Activated CD4-positive, CD25-positive, alpha-beta regulatory T cell treated with anti-CD3 and anti-CD28 coated beads, Interleukin-2, amount 50 U/mL, for 16 hours (primary cell): ENCODE measurements around the gene NR6A1.
A peak's percentile ranks its signal among the peaks of the same experiment; 100 is the strongest.

Experiments used
- DNase-seq: peaks from one replicate; pipeline ENCODE4 v3.0.0-alpha.2; 2020; ENCODE audit warnings: low read depth, low spot score

Gene NR6A1

DNA sequence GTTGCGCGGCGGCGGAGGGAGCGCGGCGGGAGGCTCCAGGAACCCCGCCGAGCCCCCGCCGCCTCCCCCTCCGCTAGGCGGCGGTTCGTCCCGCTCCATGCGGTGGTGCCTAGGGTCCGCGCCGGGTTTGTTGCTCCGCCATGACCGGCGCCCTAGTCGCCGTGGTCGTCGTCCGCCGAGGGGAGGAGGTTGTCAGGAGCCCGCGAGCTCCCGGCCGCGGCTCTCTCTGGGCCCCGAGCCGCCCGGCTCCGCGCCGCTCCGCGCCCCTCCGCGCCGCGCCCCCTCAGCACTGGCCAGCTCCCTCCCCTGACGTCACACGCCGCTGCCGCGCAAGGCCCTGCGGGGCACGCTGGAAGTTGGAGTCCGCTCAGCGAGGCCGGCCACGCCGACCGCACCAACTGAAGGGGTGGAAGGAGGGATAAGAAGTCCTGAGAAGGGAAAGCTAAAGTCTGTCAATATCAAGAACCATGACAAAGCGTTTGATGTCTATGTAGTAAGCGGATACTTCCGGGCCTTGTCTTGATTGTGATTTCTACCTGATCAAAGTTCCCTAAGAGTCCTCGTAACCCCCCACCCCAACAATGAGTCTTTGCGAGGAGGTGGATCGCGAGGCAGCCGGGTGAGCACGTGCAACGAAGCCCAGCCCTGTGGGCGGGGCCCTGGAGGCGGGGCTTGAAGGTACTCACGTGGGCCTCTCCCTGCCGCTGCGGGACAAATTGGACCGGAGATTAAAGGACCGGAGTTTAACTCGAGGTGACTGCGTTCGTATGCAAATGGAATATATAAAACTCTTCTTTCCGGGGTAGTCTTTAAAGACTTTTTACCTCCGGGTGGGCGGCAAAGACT, at the start of gene NR6A1:
Gene NR6A1 (minus strand): TSS at position 291 of the 846 bp plus-strand sequence.
- DNase-seq = peak; percentile 84

DNA sequence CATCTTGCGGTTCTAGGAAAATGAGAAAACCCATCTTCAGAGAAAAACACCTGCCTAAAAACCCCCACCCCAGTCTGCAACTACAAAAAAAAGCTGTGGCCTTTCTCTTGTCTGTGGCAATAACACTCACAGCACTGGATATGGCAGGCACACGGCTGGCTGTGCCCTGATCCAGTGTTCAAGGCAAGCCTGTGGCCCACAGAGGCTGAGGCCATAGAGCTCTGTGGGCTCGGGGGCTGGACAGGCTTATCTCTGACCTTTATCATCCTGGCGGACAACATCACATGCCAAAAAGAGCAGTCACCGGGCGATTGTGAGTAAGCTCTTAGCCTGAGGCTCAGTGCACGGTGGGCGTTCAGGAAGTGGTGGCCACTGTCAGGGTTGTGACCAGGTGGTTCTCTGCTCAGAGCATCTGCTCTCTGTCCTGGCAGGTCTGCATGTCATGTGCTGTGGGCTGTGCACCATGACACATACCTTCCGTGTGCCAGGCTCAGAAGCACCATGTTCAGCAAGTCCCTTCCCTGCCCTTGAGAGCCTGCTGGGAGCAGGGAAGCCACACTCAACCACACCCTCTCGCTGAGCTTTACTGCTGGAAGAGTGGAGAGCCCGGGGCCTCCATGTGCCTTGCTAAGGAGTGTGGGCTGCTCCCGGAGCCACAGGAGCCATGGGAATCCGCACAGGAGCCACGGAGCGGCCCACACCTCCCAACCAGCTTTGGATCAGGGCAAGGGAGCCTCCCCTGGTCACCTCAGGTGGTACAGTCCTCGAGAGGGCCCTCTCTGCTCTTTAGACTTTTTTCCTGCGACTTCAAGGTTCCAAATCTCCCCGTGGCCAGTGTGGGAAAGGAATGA, 47.5 kb upstream of the NR6A1 start:
- no peak for DNase-seq

DNA sequence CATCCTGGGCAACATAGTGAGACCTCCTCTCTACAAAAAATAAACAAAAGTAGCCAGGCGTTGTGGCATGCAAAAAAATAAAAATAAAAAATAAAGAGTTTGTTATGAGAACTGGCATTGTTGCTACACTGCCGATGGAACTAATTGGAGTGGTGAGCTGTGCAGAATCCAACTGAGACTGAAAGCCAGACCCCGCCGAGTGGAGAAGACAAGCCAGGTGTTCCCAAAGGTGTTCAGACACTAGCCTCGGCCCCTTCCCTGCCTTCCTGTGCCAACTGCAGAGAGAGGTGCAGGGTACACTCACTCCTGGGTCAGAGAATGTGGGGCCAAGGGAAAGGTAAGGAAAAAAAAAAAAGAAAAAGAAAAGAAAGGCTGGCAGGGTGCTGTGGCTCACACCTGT, 44.5 kb upstream of the NR6A1 start:
- DNase-seq = no peak

DNA sequence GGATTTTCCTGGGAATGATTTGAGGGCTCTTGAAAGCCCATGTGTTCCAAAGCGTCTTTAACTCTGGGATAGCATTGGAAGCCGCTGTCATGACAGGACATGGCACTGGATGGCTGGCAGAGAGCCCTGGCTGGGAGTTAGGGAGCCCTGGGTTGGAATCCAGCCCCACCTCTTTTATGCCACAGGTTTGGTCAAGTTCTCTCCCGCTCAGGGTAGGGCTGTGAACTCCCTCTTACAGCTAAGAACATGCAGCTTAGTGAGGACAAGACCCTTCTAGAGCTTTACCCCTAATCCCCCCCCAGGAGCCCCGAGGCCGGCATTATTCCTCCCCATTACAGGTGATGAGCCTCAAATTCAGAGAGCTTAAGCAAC, 43.0 kb upstream of the NR6A1 start:
- DNase-seq = no peak

DNA sequence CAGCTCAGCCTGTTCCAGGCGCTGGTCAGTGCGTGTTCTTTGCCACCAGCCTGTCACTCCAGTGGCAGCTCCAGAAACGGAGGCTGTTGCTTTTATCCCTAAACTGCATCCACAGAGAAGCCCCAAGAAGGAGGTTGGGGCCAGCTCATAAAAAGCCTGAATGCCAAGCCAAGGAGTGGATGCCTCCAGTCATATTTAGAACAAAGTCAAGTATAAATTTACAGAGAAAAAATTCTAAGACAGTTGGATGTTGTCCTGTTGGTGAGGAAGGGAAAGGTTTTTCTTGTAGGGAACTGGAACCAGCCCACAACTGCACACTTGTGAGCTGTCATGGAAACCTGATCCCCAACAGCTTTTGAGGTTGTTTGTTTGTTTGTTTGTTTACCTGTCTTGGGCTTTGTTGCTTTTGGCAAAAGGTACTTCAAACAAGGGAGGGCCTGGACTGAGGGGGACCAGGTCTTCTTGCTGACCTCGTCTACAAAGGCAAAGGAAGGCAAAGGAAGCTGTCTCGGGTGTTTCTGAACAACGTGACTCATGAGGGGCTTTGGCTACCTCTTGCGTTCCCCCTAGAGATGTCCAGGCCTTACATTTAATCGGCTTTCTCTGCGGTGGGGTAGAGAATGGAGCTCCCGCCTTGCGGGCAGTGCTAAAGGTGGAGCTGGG, 42.5 kb upstream of the NR6A1 start:
- no peak for DNase-seq

DNA sequence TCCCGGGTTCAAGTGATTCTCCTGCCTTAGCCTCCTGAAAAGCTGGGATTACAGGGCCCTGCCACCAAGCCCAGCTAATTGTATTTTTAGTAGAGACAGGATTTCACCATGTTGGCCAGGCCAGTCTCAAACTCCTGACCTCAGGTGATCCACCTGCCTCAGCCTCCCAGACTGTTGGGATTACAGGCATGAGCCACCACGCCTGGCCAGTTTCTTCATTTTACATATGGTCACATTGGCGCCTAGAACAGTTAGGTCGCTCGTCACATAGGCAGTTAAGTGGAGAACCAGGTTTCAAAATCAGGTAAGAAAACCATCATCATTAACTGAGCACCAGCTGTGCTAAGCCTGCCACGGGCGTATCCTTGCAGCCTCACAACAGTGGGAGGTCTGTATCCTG, 41.9 kb upstream of the NR6A1 start:
- DNase-seq = no peak

DNA sequence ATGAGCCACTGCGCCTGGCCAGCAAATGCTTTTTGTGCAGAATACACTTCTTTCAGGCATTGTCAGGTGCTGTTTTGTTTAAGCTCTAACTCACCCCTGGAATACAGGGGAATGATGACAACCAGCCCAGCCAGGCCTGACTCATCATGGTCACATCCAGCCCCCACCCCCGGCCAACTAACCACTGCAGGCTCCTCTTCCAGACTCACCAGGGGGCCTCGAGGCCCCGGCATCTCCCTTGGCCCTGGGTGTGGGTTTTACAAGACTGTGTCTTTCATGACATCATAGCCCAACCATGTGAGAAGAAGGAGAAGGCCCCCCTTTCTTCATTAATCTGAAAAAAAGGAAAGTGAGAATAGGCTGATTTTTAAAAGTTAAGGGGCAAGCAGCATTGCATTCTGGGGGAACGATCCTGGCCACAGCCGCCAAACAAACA, 41.3 kb upstream of the NR6A1 start:
- no peak for DNase-seq

DNA sequence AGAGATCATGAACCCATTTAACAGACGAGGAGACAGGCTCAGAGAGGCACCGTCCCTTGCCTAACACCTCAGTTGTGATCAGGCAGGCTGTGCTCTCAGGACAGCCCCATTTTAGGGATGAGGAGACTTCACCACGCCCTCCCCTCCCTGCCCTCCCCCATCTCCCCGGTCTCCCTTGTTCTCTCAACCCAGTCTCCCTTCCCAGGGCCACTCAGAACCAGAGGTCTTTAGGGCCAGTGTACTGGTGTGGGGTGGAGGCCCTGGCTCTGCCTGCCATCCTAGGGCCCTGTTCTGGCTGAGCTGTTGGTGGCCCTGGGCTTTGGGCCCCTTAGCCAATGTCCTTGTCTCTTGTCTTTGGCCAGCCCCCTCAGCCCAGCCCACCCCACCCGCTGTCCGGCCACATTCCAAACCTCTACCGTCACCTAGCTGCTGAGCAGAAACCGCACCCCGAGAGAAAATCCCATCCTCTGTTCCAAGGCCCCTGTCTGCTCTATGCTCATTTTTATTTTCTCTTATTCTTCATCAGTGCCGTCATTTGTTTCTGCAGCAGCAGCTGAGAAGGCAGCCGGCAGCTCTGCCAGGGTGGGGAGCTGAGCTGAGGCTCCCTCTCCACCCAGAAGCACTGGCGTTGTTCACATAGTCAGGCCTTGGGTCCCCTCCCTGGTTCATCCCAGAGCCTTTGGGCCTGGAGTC, 39.7 kb upstream of the NR6A1 start:
- DNase-seq = no peak

DNA sequence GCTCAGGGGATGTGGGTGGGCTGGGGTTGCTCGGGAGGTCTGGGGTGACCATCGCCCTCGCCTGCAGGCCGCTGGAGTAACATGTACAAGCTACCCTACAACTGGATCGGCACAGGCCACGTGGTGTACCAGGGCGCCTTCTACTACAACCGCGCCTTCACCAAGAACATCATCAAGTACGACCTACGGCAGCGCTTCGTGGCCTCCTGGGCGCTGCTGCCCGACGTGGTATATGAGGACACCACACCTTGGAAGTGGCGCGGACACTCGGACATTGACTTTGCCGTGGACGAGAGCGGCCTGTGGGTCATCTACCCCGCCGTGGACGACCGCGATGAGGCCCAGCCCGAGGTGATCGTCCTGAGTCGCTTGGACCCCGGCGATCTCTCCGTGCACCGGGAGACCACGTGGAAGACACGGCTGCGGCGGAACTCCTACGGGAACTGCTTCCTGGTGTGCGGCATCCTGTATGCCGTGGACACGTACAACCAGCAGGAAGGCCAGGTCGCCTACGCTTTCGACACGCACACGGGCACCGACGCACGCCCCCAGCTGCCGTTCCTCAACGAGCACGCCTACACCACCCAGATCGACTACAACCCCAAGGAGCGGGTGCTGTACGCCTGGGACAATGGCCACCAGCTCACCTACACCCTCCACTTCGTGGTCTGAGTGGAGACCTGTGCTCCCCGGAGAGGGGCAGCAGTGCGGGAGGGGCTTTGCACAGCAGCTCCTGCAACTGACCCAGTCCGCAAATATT, 38.8 kb upstream of the NR6A1 start:
- DNase-seq = no peak

DNA sequence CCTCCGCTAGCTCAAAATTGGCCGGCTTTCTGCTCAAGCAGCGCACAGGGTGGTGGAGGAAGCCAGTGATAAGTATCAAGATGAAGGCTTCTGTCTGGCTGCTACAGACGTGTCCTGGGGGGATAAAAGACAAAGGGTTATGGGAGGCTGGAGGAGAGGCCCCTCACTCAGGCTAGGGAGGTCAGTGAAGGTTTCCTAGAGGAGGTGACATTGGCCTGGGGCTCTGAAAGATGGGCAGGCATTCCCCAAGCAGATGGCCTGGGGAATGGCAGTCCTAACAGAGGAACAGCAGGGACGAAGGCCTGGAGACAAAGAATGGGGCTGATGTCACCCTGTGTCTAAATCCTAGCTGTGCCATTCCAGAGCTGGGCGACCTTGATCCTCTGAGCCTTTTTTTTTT, 38.1 kb upstream of the NR6A1 start:
- DNase-seq = no peak

DNA sequence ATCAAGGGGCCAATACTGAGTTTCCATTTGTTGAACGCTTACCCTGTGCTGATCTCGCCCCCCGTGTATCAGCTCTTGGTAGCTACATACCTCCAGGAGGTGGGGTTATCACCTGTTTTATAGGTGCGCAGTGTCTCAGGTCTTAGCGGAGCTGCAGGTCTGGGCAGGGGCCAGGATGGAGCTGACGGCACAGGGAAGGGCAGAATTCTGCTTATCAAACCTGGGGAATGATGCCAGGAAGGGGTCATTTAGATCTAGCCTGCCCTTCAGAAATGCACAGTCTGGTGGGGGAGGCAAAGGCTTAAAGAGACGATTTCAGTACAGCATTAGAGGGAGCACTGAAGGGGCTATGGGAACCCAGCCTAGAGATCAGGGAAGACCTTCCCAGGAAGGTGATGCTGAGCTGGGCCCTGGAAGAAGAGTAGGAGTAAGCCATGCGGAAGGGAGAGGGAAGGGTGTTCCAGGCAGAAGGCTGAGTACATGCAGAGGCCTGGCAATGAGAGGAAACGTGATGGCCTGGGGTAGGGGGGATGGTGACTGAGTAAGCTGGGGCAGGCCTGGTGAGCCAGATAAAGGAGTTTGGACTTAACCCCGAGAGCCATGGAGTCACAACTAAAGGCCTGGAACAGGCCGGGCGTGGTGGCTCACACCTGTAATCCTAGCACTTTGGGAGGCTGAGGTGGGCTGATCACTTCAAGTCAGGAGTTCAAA, 37.3 kb upstream of the NR6A1 start:
- no peak for DNase-seq

DNA sequence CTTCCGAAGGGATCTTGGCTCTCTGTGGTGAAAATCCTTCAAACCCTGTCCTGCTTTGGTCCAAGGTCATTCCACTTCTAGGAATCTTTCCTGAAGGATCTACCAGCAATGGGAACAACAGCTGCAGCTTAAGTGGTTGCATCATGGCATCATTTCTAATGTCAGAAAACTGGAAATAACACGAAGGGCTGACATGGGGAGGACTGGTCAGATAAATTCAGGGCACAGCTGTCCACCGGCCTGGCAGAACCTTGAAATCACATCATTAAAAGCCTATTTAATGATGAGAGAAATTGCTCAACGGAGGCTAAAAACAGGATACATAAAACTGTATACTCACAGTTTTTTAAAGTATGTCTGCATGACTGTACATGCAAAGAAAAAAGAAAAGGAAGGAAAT, 34.1 kb upstream of the NR6A1 start:
- no peak for DNase-seq

DNA sequence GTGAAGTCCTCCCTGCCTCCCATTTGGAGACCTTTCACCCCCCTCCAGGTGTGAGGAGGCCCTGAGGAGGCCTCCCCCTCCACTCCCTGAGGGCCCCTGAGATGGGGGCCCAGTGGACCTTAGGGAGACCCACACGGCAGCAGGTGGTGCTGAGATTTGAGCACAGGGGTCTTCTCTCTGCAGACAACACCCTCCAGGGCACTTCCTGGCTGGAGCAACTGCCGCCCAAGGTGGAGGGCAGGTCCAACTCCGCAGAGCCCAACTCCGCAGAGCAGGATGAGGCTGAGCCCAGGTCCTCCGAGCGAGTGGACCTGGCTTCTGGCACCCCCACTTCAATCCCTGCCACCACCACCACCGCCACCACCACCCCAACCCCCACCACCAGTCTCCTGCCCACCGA, 32.8 kb upstream of the NR6A1 start:
- no peak for DNase-seq

DNA sequence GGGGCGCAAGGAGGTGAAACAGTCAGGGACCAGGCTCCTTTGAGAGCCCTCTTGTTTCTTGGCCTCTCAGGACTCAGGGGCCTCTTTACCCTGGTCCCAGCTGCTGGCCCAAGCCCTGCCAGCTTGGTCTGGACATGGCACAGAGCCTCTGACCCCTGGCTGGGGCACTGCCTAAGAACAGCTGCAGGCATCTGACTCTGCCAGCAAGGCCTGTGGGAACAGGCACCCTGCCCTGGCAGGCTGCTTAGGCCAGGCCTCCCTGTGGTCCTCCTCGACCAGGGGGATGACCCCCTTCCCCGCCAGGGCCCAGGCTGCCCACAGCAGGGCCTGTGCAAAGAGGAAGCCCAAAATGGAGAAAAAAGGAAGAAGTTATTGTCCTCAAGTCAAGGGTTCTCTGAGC, 31.3 kb upstream of the NR6A1 start:
- no peak for DNase-seq

DNA sequence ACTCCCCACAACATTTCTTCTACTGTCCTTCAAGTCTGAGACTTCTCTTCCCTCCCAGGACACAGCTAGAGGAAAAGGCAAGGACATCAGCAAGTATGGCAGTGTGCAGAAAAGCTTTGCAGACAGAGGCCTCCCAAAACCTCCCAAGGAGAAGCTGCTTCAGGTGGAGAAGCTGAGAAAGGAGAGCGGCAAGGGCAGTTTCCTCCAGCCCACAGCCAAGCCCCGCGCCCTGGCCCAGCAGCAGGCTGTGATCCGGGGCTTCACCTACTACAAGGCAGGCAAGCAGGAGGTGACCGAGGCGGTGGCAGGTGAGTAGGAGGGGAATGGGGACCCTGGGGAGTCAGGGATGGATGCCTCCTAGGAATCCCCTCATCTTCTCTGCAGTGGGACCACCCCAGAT, 30.2 kb upstream of the NR6A1 start:
- no peak for DNase-seq

DNA sequence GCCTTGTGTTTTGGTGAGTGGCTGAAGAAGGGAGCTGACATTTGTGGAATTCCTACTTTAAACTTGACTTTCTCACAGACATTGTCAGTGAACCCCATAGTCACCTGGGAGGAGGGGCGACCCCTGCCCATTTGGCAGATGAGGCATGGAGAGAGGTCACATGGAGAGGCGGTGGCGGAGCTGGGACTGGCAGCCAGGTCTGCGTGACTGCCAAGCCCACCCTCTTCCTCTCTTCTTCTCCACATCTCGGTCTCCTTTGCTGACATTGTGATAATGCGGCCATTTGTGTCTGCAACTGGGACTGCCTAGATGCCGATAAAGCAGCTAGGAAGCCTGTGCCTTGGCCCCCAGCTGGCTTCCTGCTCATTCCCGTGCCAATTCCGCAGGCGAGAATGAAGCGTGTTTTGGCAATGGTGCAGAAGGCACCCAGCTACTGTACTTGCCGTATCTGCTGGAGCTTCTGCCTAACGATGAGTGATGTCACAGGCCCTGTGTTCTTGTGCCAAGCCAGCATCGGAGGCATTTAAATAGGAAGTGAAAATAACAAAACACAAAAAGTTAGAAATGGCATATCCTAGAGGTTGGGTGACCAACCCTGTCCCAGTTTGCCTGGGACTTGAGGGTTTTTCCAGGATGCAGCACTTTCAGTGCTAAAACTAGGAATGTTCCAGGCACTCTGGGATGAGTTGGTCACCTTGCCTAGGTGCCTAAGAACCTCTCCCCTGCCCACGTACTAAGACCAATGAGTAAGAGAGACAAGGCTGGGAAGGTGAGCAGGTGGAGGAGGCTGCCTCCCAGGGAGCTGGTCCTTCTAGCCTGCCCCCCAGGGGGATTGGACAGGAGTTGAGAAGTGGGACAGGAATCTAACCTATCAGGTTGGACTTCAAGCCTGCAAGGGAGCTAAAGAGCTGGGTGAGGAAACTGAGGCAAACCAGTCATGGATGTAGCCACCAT, 29.5 kb upstream of the NR6A1 start:
- DNase-seq = no peak

DNA sequence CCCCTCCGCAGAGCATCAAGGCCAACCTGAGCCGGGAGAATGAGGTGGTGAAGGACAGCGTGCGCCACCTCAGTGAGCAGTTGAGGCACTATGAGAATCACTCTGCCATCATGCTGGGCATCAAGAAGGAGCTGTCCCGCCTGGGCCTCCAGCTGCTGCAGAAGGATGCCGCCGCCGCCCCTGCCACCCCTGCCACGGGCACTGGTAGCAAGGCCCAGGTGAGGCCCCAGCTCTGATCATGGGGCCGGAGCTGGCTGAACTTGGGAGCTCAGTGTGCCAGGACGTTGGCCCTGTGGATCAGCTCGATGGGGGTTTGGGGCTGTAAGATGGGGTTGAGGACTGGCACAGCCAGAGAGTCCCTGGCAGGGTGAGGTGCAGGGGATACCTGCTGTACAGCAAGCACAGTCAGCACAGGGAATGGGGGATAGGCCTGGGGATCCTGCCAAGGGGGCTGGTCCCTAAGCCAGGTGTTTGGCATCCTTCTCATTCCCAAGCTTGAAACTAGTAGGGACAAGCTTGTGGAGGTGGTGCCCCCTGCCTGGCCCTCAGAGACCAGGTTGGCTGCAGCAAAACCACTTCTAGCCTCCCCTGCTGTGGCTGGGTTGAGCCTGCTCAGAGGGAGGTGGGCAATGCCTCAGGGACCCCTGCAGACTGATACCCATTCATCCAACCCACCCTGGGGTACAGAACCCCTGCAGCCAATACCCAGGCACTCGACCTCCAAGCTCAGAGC, 28.3 kb upstream of the NR6A1 start:
- no peak for DNase-seq

DNA sequence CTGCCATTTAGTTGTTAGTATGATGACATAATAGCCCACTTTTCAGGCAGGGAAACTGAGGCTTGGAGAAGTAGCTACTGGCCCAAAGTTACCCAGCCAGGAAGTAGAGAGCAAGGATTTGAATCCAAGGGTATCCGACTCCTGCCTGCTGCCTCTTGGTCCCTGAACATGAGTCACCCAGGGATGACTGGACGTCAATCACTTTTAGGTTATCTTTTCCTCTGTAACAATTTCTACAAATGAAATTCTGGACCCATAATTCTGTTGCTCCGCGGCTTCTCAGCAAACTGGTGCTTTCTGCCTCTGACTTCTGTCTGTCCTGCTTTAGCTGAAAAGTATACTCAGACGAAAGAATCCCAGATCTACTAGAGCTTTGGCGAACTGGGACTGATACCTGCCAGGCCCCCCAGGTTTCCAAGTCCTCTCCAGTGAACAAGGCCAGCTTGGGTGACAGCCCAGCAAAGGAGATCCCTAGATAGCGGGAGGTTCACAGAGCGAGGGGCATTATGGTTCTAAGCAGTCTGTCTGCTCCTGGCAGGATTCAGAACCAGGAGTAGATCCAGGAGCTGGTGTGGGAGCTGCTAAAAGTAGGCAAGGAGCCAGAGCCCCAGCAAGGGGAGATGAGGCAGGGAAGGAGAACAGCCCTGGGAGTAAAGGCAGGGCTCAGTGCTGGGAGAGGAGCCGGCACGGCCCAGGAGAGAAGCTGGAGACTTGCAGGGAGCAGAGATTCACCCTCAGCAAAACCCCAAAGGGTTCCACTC, 26.4 kb upstream of the NR6A1 start:
- DNase-seq = no peak
